DMS114 treated with DMSO at 0.1 percent for 48 hours (cell line): ENCODE results near the gene POMT2.

Experiments used
- DNase-seq: peaks from one replicate; lab custom pipeline; 2025; ENCODE audit not compliant: unreplicated experiment; lab: John Stamatoyannopoulos, UW

Gene POMT2

GRCh38 chr14:77268989-77269600 lies 51.6 kb downstream of the POMT2 start:
- DNase-seq, result no peak

DNA sequence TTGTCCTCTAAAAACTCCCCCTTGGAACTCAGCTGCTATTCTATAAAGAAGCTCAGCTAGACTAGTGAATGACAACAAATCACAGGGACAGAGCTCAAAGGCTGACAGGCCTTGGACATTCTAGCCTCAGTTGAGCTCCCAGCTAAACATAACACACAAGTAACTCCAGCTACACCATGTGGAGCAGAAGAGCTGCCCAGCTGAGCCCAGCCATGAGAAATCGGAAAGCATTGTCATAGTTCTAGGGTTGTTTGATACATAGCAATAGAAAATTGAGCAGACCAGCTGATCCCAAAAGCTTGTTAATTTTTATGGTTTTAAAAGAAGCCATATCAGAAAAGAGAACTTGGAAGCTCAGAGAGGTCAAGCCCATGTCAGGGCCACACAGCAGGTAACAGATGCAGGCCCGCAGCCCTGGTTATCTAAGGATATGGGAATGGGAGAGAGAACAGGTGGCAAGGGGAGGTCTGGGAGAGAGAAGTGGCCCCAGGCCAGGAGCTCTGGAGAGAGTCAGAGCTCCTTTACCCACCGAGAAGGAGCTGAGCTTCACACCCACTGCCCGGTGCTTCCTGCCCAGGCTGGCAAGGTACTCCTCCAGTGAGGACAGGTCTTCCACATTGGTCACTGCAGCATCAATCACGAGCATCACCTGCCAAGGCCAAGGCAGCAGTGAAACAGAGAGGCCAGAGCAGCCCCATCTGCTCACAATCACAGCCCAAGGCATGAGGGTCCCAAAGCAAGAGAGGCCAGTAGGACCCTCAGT lies 52.6 kb downstream of the POMT2 start:
- DNase-seq, result no peak

DNA sequence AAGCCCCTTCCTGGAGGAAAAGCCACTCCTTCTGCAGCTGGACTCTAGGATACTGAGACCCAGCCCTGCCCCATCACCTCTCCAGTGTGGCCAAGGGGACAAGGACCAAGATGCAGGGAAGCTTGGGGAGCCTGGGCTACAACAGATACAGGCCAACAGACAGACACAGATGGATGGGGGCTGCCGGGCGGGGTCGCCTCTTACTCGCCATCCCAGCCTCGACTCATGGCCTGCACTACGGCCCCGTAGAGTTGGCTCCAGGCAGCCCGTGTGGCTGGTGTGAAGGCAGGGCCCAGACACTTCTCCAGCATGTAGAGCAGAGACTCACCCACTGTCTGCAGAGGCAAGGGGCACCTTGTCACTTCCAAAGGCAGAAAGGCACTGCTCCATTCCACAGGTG lies 54.3 kb downstream of the POMT2 start:
- DNase-seq, result no peak

GRCh38 chr14:77265561-77266335 lies 54.9 kb downstream of the POMT2 start:
- no peak for DNase-seq

DNA sequence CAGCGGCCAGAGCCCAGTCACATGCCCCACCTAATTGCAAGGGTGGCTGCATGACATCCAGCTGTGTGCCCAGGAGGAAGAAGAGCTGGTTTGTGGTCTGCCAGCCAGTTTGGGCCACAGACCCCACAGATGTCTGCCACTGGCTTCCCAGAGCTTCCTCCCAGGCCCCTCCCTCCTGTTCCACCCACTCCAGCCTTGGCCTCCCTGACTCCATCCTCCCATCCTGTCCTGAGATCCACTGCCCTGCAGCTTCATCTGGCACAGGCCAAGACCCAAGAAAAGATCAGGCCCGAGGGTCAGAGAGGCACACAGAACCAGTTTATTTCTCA lies 55.5 kb downstream of the POMT2 start:
- no peak for DNase-seq

DNA sequence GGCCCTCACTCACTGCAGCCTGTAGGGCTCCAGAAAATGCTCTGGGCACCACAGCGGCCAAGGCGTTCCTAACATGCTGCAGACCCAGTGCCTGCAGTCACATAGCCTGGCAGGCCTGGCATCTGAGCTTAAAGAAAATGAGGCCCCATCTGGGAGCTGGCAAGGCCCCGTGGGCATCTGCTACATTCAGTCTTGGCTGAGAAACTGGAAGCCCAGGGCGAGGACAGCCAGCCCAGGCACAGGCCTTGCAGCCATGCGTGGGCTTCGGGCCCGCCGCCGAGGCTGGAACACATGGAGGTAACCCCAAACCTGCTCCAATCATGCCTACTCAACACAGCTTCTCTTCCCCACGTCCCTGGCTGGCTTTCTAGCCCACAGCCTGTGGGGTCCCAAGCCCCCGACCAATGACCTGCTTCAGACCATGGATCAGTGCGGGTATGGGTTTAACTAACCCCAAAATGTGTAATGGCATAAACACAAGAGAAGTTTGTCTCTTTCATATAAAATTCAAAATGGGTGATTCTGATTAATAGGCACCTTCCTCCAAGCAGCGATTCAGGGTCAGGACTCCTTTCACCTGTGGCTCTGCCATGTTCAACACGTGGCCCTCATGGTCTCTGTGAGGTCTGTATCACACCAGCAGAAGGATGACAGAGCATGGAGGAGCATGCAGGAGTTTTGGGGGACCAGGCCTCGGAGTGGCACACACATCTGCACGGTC lies 56.1 kb downstream of the POMT2 start:
- no peak for DNase-seq

GRCh38 chr14:77260631-77261030 lies 60.1 kb downstream of the POMT2 start:
- DNase-seq, result no peak

GRCh38 chr14:77260199-77260598 lies 60.5 kb downstream of the POMT2 start:
- no peak for DNase-seq

DNA sequence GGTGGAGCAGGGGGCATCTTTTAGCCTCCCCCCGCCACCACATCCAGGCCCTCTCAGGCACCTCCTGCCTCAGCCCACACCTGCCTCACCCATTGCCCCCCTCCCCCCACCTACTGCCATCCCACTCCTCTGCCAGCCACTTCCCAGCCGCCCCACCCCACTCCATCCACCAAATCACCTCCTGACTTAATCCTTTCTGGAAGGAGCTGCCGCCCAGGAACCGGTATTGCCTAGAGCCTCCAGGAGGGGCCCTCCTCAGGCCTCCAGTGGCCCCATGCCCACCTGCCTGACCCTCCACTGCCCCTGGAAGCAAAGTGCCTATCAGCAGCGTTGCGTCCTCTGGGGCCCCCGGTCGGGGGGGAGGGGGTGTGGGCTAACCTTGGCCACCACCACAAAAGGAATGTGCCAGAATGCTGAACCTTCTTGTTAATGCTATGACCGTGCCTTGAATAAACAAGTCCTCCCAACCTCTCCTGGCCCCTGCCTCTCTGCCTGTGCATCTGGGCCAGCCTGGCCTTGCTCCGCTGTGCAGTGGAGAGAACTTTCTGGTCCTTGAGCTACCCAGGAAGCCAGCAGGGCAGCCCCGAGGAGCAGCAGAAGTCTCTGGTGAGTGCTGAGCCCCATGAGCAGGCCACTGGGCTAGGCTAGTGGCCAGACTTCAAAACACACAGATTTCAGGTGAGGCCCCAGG lies 61.5 kb downstream of the POMT2 start:
- DNase-seq, result no peak

GRCh38 chr14:77258566-77258965 lies 62.1 kb downstream of the POMT2 start:
- no peak for DNase-seq

GRCh38 chr14:77257700-77258099 lies 63.0 kb downstream of the POMT2 start:
- no peak for DNase-seq

DNA sequence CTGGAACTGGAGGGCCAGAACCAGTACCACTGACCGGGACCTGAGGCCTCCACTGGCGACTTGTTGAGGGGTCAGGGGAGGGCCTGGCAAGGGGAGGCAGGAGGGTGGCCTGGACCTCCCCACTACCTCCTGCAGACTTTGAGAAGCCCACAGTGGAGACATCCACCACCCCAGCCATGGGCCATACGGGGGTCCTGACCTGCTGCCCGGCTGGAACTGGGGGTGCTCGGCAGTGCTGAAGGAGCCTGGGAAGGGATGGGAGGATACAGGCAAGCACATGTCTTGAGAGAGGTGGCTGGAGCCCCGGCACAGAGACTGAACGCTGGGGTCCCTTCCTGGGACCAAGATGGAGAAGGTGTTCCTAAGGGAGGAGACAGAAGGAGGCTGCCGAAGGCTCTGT lies 64.0 kb downstream of the POMT2 start:
- no peak for DNase-seq

GRCh38 chr14:77253333-77254190 lies 67.1 kb downstream of the POMT2 start:
- no peak for DNase-seq

GRCh38 chr14:77251870-77252269 lies 68.8 kb downstream of the POMT2 start:
- DNase-seq, result no peak

DNA sequence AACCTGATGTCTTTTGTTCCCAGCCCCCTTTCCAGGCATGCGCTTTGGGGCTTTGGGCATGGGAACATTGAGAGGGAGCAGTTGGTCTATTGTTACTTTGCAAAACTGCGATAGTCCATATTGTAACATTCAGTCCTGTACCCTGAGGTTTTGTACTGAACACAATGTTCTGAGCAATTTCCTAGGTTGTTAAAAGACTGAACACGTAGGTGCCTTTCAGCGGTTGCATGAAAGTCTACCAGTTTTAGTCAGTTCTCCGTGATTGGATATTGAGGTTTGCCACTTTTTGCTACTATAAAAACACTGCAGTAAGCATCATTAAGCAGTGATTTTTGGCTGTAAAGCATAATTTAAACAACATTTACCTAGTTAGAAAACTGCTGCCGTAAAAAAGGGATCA lies 69.8 kb downstream of the POMT2 start:
- no peak for DNase-seq

- no peak for DNase-seq
Measured at GRCh38 chr14:77249286-77249685, 71.4 kb downstream of the POMT2 start.

- no peak for DNase-seq
Measured at GRCh38 chr14:77248666-77249065, 72.0 kb downstream of the POMT2 start.

DNA sequence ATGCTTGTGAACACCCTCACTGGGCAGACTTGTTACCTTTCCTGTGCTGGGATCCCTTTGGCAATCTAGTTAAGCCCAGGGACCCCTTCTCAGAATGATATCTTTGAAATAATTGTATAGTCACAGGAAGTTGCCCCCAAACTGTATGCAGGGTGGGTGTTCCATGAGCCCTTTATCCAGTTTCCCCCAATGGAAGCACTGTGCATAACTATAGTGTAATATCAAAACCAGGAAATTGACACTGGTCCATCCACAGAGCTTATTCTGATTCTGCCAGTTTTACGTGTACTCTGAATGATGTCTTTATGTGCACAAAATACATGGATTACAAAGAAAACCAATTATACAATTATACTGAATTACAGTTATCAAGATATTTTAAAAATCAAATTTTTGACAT lies 73.9 kb downstream of the POMT2 start:
- DNase-seq, result no peak

DNA sequence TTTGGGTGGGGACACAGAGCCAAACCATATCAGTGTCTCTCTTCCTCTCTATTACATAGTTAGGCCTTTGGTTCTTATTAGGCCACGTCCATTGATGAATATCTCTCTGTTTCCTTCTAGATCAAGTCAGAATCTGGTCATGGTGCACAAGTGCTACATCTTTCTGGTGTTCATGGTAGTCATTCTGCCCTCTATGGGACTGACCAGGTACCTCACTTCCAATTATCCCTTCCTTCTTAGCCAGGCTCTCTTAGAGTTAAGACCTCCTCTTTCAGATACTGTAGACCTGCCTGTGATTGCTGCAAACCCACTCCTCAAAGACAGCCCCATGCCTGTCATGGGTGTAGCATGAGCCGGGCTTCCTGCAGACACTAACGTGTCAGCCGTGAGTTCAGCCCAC lies 74.9 kb downstream of the POMT2 start:
- no peak for DNase-seq

DNA sequence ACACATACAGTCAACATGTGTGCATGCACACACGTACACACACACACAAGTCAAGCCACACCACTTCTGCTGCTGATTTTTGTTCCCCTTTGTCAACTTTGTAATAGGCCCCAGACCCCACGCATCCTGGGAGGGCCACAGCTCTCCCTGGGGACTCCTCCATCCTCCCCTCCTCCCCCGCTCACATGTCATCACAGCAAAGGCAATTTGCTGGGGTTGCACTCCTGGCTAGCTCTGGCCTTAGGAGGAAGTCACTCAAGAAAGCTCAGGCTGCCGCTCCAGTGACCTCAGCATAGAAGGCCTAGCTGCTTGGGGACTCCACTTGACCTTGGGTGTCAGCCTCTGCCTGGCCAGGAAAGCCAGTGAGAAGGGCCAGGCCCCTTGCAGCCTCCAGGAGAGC lies 76.8 kb downstream of the POMT2 start:
- no peak for DNase-seq
